Measurements from ENCODE around the gene GSDME. TPM values are rescaled to one million over a fixed set of nuclear protein-coding genes. Genes with fewer than 3 reads are reported as not detected.

The GSDME gene
- total RNA-seq, 4 donors from 2014 or later, result 0.87 to 16.3 (median 10.4) TPM

GRCh38 chr7:24722386-24723177 is 34.7 kb downstream of the GSDME start:
- 71 to 87% methylated on average over 8 to 10 of the region's 19 CpGs for WGBS, 2 donors
- H3K27me3 ChIP-seq, result no peaks in the 10 kb centered on the region
- no peak overlapping the region for H3K27ac ChIP-seq
- no peaks in the 10 kb centered on the region for H3K36me3 ChIP-seq
- no peak for DNase-seq
- no peaks in the 10 kb centered on the region for H3K9me3 ChIP-seq
- intact Hi-C loops (cut with DNase I), result no loop called here
- peak in 1 of 6 experiments; percentile 15 for TF ChIP-seq CTCF (IDR thresholded peaks at IDR 0.05)
- no peak for TF ChIP-seq POLR2A (IDR thresholded peaks at IDR 0.05)
- no peak overlapping the region for H3K4me3 ChIP-seq
- no peaks in the 10 kb centered on the region for H3K4me1 ChIP-seq

GRCh38 chr7:24721481-24722001 is 35.7 kb downstream of the GSDME start:
- Histone ChIP-seq H3K4me3 (no peak overlapping the region), H3K36me3 (no peaks in the 10 kb centered on the region), H3K4me1 (no peaks in the 10 kb centered on the region), H3K27me3 (no peaks in the 10 kb centered on the region), H3K9me3 (no peaks in the 10 kb centered on the region), H3K27ac (no peak overlapping the region)
- intact Hi-C loops (cut with DNase I), result no loop called here
- WGBS, 2 donors, result 63 to 64% methylated on average over 7 to 8 of the region's 10 CpGs
- TF ChIP-seq CTCF (IDR thresholded peaks at IDR 0.05) (no peak), POLR2A (IDR thresholded peaks at IDR 0.05) (no peak)
- no peak for DNase-seq

- no peak for DNase-seq
- H3K27ac ChIP-seq, result no peak overlapping the region
- no peaks in the 10 kb centered on the region for H3K27me3 ChIP-seq
- 82 to 91% methylated on average over 3 of the region's 3 CpGs for WGBS, 2 donors
- no peak overlapping the region for H3K4me3 ChIP-seq
- intact Hi-C loops (cut with DNase I), result no loop called here
- no peaks in the 10 kb centered on the region for H3K9me3 ChIP-seq
- H3K36me3 ChIP-seq, result no peaks in the 10 kb centered on the region
- TF ChIP-seq CTCF (IDR thresholded peaks at IDR 0.05) (no peak), POLR2A (IDR thresholded peaks at IDR 0.05) (no peak)
- H3K4me1 ChIP-seq, result no peaks in the 10 kb centered on the region
Measured at GRCh38 chr7:24720283-24720682, 37.0 kb downstream of the GSDME start.

- DNase-seq, result no peak
- 82 to 89% methylated on average over 10 to 12 of the region's 13 CpGs for WGBS, 2 donors
- Histone ChIP-seq H3K27me3 (no peaks in the 10 kb centered on the region), H3K4me3 (no peak overlapping the region), H3K4me1 (no peaks in the 10 kb centered on the region), H3K9me3 (no peaks in the 10 kb centered on the region), H3K27ac (no peak overlapping the region), H3K36me3 (no peaks in the 10 kb centered on the region)
- intact Hi-C loops (cut with DNase I), result no loop called here
- no peak for TF ChIP-seq POLR2A (IDR thresholded peaks at IDR 0.05)
- no peak for TF ChIP-seq CTCF (IDR thresholded peaks at IDR 0.05)
Measured at GRCh38 chr7:24718977-24719491, 38.2 kb downstream of the GSDME start.

GRCh38 chr7:24718431-24718831 is 38.8 kb downstream of the GSDME start:
- no peak for DNase-seq
- no peak overlapping the region for H3K4me3 ChIP-seq
- no peaks in the 10 kb centered on the region for H3K4me1 ChIP-seq
- TF ChIP-seq POLR2A (IDR thresholded peaks at IDR 0.05), result no peak
- TF ChIP-seq CTCF (IDR thresholded peaks at IDR 0.05), result no peak
- no peaks in the 10 kb centered on the region for H3K27me3 ChIP-seq
- H3K9me3 ChIP-seq, result no peaks in the 10 kb centered on the region
- WGBS, 2 donors, result 60 to 85% methylated on average over 1 to 5 of the region's 5 CpGs
- intact Hi-C loops (cut with DNase I), result no loop called here
- H3K36me3 ChIP-seq, result no peaks in the 10 kb centered on the region
- H3K27ac ChIP-seq, result no peak overlapping the region
